Endodermal cell (in vitro differentiated cells): Measurements from ENCODE around the gene CELF4. TPM values are rescaled to one million over a fixed set of nuclear protein-coding genes. Genes with fewer than 3 reads are reported as not detected.

ENCODE experiments used
- DNase-seq: peaks from one replicate; pipeline ENCODE4 v3.0.0-alpha.2; 2017
- H3K27ac ChIP-seq: 2 replicates; pipeline ENCODE4 v1.5.1; 2013; ENCODE audit warnings: mild to moderate bottlenecking, low read depth, low read length, moderate library complexity
- H3K27me3 ChIP-seq: 2 replicates; pipeline ENCODE4 v1.6.1; 2013; ENCODE audit warnings: mild to moderate bottlenecking, low read length, moderate library complexity; ENCODE audit not compliant: insufficient read depth, control insufficient read depth, poor library complexity, severe bottlenecking
- H3K36me3 ChIP-seq: 2 replicates; pipeline ENCODE4 v1.7.0; 2013; ENCODE audit warnings: mild to moderate bottlenecking, low read length, moderate library complexity; ENCODE audit not compliant: control insufficient read depth, insufficient read depth
- H3K4me1 ChIP-seq: one replicate; pipeline ENCODE4 v1.7.0; 2013; ENCODE audit warnings: low read length; ENCODE audit not compliant: control insufficient read depth, insufficient read depth
- H3K4me3 ChIP-seq: 2 replicates; pipeline ENCODE4 v1.5.1; 2013; ENCODE audit warnings: mild to moderate bottlenecking, low read length, moderate library complexity
- H3K9ac ChIP-seq: 2 replicates; pipeline ENCODE4 v1.6.1; 2013; ENCODE audit warnings: mild to moderate bottlenecking, low read length, moderate library complexity; ENCODE audit not compliant: poor library complexity, severe bottlenecking; ENCODE audit errors: extremely low read depth
- H3K9me3 ChIP-seq: 2 replicates; pipeline ENCODE4 v1.6.1; 2013; ENCODE audit warnings: mild to moderate bottlenecking, low read length, moderate library complexity; ENCODE audit not compliant: control insufficient read depth
- H3K27ac Mint-ChIP-seq: 2 replicates; pipeline ENCODE4 v1.8.0; 2020; ENCODE audit warnings: mixed read lengths
- H3K27me3 Mint-ChIP-seq: 2 replicates; pipeline ENCODE4 v1.8.0; 2021; ENCODE audit warnings: mild to moderate bottlenecking, mixed read lengths; ENCODE audit not compliant: insufficient read depth
- H3K36me3 Mint-ChIP-seq: 2 replicates; pipeline ENCODE4 v1.8.0; 2020; ENCODE audit warnings: low read depth, mixed read lengths
- H3K4me1 Mint-ChIP-seq: 2 replicates; pipeline ENCODE4 v1.8.0; 2020; ENCODE audit warnings: mixed read lengths
- H3K4me3 Mint-ChIP-seq: 2 replicates; pipeline ENCODE4 v1.8.0; 2020; ENCODE audit warnings: mild to moderate bottlenecking, moderate library complexity, mixed read lengths
- H3K9me3 Mint-ChIP-seq: 2 replicates; pipeline ENCODE4 v1.8.0; 2020; ENCODE audit warnings: mild to moderate bottlenecking, mixed read lengths
- CTCF ChIP-seq: fragments of 200-600 bp; sonication (generic); conservative IDR thresholded peaks from 2 replicates; pipeline ENCODE4 v1.5.0; 2021; ENCODE audit warnings: antibody characterized with exemption, mild to moderate bottlenecking
- WGBS, 2 experiments: methylation state at CpG; one replicate each; pipeline versions ENCODE4 v1.1.5 to v1.1.7; 2013; ENCODE audit warnings: missing lambda C conversion rate in 2 of 2, mixed read lengths in 1 of 2; ENCODE audit not compliant: insufficient coverage in 1 of 2, insufficient read length in 1 of 2; 5-methylcytosine and 5-hydroxymethylcytosine counted together
- total RNA-seq, 2 donors: library from RNA; stranded (reverse); fragmentation: NEBNext Ultra II Directional in 1 of 2; extraction: Animal tissue kit (Norgen Biotek cat#: 25700) in 1 of 2; gene quantifications; 2 replicates in 1 of 2; 3 replicates in 1 of 2; pipeline ENCODE4 v1.2.1, GENCODE V29; 2021

The CELF4 gene
- total RNA-seq, 2 donors from 2014 or later: 5.7 to 6.7 TPM

GRCh38 chr18:37470986-37471385 lies 94.6 kb downstream of the CELF4 start:
- WGBS, 2 experiments: 84 to 100% methylated on average over 1 to 2 of the region's 2 CpGs
- Mint-ChIP-seq H3K27me3 (no peaks in the 10 kb centered on the region), H3K27ac (no peak overlapping the region), H3K4me3 (no peak overlapping the region), H3K36me3 (no peaks in the 10 kb centered on the region), H3K9me3 (no peaks in the 10 kb centered on the region), H3K4me1 (peaks cover 9% of the 10 kb centered on the region)
- Histone ChIP-seq H3K27ac (no peak overlapping the region), H3K27me3 (no peaks in the 10 kb centered on the region), H3K4me3 (no peak overlapping the region), H3K9ac (no peak overlapping the region), H3K9me3 (no peaks in the 10 kb centered on the region), H3K4me1 (peaks cover 3% of the 10 kb centered on the region), H3K36me3 (no peaks in the 10 kb centered on the region)
- TF ChIP-seq CTCF: no peak
- no peak for DNase-seq

DNA sequence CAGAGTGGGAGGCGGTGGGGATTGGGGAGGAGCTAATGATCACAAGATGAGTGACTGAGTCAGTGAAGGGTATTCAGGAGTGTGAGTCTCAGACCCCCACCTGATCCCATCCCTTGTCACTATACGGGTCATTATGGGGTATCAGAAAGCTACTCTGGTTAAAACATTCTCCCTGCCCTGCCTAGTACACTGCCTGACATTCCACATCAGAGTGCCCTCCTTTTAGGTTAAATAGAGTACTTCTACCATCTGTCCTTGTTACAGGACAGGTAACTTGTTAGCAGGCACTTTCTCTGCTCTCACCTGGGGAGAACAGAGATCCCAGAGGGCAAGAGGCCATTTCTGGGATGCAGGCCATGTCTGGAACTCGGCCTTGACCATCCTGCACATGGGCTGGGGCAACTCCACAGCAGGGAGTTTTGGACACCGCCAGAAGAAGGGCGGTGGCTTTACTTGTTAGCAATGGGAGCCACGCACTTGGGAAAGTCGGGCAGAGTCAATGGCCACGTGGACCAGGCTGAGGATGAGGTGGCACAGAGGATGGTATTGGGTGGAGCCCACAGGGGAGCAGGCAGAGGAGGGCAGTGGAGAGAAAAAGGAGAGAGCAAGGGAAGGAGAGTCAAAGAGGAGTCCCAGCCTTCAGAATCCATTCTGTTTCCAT lies 98.5 kb downstream of the CELF4 start:
- Mint-ChIP-seq H3K4me3 (no peak overlapping the region), H3K9me3 (no peaks in the 10 kb centered on the region), H3K4me1 (peaks cover 18% of the 10 kb centered on the region), H3K27ac (no peak overlapping the region), H3K36me3 (no peaks in the 10 kb centered on the region), H3K27me3 (no peaks in the 10 kb centered on the region)
- Histone ChIP-seq H3K9ac (no peak overlapping the region), H3K27me3 (no peaks in the 10 kb centered on the region), H3K9me3 (no peaks in the 10 kb centered on the region), H3K36me3 (no peaks in the 10 kb centered on the region), H3K27ac (no peak overlapping the region), H3K4me1 (peaks cover 3% of the 10 kb centered on the region), H3K4me3 (no peak overlapping the region)
- TF ChIP-seq CTCF: no peak
- no peak for DNase-seq
- WGBS, 2 experiments: 90 to 92% methylated on average over 4 to 8 of the region's 8 CpGs

GRCh38 chr18:37465958-37466357 lies 99.6 kb downstream of the CELF4 start:
- Mint-ChIP-seq H3K4me3 (no peak overlapping the region), H3K27ac (no peak overlapping the region)
- DNase-seq: no peak

More at GRCh38 chr18:37465958-37466357, 99.6 kb downstream of the CELF4 start:
- H3K36me3 ChIP-seq: no peaks in the 10 kb centered on the region
- no peaks in the 10 kb centered on the region for H3K27me3 ChIP-seq
- H3K9me3 ChIP-seq: no peaks in the 10 kb centered on the region
- H3K27ac ChIP-seq: no peak overlapping the region
- H3K9me3 Mint-ChIP-seq: no peaks in the 10 kb centered on the region
- TF ChIP-seq CTCF: no peak
- no peak overlapping the region for H3K4me3 ChIP-seq
- no peaks in the 10 kb centered on the region for H3K27me3 Mint-ChIP-seq
- H3K36me3 Mint-ChIP-seq: no peaks in the 10 kb centered on the region
- peaks cover 22% of the 10 kb centered on the region for H3K4me1 Mint-ChIP-seq
- no peak overlapping the region for H3K9ac ChIP-seq
- WGBS, 2 experiments: 70 to 72% methylated on average over 4 to 7 of the region's 8 CpGs
- H3K4me1 ChIP-seq: peaks cover 3% of the 10 kb centered on the region
